ENCODE measurements around the gene KSR1. TPM values are rescaled to one million over a fixed set of nuclear protein-coding genes. Genes with fewer than 3 reads are reported as not detected.

KSR1 gene
- total and polyA plus RNA-seq, 9 of the 15 experiments (the other 6 are each of a cell fraction or from before 2014, with no cell fraction given) = 1.4 to 51.7 (median 18.4) TPM

DNA sequence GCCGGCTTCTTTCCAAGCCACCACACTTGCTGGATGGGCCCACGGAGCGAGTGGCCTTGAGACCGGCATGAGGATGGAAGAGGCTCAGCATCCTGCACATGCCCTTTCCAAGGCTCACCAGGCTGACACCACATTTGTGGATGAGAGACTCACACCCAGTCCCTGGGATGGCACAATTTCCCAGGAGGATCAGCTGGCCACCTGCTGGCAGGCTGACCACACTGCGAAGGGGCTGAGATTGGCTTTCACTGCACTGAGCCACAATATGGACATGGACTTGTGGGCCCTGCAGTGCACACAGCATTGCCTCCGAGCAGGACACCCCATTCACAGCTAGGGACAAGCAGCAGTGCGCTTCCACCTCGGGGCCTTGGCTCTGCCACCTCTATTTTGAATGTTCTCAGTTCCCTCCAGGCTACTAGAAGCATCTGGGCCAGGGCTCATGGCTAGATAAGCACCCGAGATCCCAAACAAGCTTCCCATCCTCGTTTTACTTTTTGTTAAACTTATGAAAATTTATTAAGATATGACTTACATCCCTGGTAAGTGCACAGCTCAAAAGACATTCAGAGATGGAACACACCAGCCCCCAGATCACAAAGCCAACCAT lies 25.3 kb upstream of the KSR1 start (continued):
- TF ChIP-seq MXD1 (CRISPR knock-in tag; IDR thresholded peaks at IDR 0.05; ENCODE audit: borderline replicate concordance, poor library complexity, severe bottlenecking) (no peak), NKRF (IDR thresholded peaks at IDR 0.05; ENCODE audit: borderline replicate concordance) (no peak), ZNF347 (CRISPR knock-in tag; IDR thresholded peaks at IDR 0.05; ENCODE audit: low read depth) (no peak), ZNF354B (CRISPR knock-in tag; IDR thresholded peaks at IDR 0.05) (no peak), WHSC1 (IDR thresholded peaks at IDR 0.05; ENCODE audit: low read length) (no peak), XRCC5 (IDR thresholded peaks at IDR 0.05; ENCODE audit: low read depth, low read length) (0 out of 2 replicates have a peak, but pooled peaks have one; percentile 46), ZNF217 (CRISPR knock-in tag; IDR thresholded peaks at IDR 0.05) (no peak), TCFL5 (CRISPR knock-in tag; conservative IDR thresholded peaks at IDR 0.05) (no peak), POLR2H (tag; IDR thresholded peaks at IDR 0.05; ENCODE audit: low read depth) (no peak), HNRNPUL1 (IDR thresholded peaks at IDR 0.05; ENCODE audit: low read length) (no peak), ELF2 (CRISPR knock-in tag; IDR thresholded peaks at IDR 0.05) (no peak), ZNF398 (CRISPR knock-in tag; IDR thresholded peaks at IDR 0.05) (no peak), JUN (IDR thresholded peaks at IDR 0.05; ENCODE audit: borderline replicate concordance, low read depth, low read length) (no peak), JUN (CRISPR knock-in tag; IDR thresholded peaks at IDR 0.05; ENCODE audit: borderline replicate concordance) (no peak), SMC3 (conservative IDR thresholded peaks at IDR 0.05; ENCODE audit: insufficient read depth, low read depth, low read length) (peak; percentile 41; the same call in 1 of the 2 replicates), ZNF830 (CRISPR knock-in tag; IDR thresholded peaks at IDR 0.05) (no peak), SAFB2 (IDR thresholded peaks at IDR 0.05; ENCODE audit: borderline replicate concordance, low read depth, low read length, severe bottlenecking) (no peak)
